DMS79 treated with DMSO at 0.1 percent for 48 hours (cell line): ENCODE data around the gene FCHO2.
"Not testable (repeated sequence)": the region's sequence is repeated elsewhere in the genome, so short reads cannot be mapped to it uniquely, and the experiment has no call there.

Experiments
- DNase-seq: peaks from one replicate; lab custom pipeline; 2025; lab: John Stamatoyannopoulos, UW

Gene FCHO2

DNA sequence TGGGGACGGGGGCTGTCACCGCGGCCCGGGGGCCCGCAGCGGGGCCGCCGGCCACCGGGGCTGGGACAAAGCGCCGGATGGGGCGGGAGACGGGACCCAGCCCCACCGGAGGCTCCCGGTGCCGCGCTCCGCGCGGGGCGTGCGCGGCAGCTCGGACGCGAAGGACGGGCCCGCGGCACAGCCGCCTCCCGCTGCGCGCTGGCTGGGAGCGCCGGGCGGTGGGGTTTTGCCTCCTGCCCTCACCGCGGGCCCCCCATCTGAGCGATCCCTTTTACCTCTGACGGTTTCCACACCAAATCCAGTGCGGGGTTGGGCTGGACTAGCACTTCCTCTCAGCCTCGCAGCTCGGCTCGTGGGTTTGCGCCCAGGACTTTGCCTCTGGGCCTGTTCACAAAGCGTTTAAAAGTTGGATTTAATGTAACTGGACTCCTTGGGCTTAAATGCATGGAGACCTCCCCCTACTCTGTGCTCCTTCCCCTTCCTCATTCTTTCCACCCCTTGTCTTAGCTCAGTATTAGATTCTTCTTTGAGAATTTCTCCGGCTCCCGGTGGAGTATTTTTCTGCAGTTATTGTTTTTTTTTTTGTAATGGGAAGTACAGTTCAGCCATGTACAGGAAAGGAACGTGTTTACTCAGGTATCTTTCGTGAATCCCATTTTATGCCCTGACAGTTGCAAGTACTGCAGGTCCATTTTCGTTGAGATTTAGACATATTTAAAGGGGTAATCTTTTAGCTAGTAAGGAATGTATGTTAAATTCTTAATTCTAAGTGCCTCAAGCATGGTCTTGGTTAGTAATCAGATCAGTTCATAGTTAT, 691 bp downstream of the FCHO2 start:
- peak; percentile 19 for DNase-seq

GRCh38 chr5:72957337-72957736, 1.5 kb downstream of the FCHO2 start:
- no peak for DNase-seq

DNA sequence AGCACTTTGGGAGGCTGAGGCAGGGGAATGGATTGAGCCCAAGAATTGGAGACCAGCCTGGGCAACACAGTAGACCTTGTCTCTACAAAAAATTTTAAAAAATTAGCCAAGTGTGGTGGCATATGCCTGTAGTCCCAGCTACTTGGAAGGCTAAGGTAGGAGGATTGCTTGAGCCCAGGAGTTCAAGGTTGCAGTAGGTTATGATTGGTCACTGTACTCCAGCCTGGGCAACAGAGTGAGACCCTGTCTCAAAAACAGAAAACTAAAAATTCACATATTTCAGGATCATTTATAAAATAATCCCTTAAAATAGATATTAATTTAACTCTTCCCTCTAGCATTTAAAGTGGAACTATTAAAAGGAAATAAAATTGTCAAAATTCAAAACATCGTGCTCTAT, 3.4 kb downstream of the FCHO2 start:
- DNase-seq: no peak

DNA sequence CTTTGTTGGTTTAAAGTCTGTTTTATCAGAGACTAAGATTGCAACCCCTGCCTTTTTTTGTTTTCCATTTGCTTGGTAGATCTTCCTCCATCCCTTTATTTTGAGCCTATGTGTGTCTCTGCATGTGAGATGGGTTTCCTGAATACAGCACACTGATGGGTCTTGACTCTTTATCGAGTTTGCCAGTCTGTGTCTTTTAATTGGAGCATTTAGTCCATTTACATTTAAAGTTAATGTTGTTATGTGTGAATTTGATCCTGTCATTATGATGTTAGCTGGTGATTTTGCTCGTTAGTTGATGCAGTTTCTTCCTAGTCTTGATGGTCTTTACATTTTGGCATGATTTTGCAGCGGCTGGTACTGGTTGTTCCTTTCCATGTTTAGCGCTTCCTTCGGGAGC, 18.6 kb downstream of the FCHO2 start:
- DNase-seq: not testable (repeated sequence)

GRCh38 chr5:72976810-72977209, 21.0 kb downstream of the FCHO2 start:
- DNase-seq: not testable (repeated sequence)

DNA sequence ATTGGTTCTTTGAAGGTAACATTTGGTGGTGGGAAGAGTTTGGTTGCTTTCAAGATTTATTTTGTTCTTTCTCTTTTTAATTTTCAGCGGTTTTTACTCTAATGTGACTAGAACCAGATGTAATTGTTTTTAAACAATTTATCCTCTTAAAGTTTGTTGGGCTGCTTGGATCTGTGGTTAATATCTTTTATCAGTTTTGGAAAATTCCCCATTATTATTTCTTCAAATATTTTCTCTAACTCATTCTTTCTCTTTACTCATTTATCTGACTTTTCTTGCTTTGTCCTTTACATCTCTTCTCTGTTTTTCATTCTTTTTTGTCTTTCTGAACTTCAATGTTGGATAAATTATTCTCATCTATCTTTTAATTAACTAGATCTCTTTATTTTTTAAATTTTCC, 29.9 kb downstream of the FCHO2 start:
- no peak for DNase-seq

GRCh38 chr5:72988769-72989168, 32.9 kb downstream of the FCHO2 start:
- DNase-seq: no peak

DNA sequence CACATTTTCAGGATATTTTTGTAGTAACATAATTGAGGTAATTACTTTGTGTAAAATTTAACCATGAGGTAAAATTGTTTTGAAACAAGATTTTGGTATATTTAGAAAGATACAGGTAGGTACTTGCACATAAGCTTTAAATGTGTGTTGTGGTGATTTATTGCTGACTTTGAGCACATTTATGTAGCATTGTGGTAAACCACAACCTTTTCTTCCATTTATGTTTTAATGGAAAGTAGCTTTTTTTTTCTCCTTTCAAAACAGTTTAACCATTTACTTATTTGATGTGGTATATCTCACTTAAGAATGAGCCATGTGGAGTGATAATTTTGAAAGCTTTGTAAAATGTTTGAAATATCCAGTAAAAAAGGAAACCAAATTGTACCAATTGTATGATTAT, 35.6 kb downstream of the FCHO2 start:
- DNase-seq: no peak

DNA sequence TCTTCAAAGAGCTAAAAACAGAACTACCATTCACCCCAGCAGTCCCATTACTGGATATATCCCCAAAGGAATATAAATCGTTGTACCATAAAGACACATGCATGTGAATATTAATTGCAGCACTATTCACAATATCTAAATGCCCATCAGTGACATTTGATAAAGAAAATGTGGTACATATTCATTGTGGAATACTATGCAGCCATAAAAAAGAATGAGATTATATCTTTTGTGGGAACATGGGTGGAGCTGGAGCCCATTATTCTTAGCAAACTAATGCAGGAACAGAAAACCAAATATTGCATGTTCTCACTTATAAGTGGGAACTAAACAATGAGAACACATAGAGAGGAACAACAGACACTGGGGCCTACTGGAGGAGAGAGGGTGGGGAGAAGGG, 38.7 kb downstream of the FCHO2 start:
- no peak for DNase-seq

DNA sequence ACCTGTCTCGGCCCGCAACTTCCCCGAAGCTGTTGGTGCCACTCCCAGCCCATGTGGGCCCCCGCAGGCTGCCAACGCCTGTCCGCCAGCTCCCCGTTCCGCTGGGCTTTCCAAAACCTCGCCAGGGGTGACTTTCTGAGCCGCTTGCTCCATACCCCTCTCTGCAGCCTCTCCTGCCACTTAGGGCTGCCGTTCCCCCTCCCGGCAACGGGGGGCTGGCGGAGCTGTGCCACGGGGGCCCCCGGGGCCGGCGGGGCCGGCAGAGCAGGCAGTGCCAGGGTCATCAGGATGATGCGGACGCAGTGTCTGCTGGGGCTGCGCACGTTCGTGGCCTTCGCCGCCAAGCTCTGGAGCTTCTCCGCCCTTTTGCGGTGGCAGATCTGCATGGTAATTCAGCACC, 40.8 kb downstream of the FCHO2 start:
- DNase-seq: no peak

- DNase-seq: no peak
Measured at GRCh38 chr5:72999916-73000315, 44.1 kb downstream of the FCHO2 start.

DNA sequence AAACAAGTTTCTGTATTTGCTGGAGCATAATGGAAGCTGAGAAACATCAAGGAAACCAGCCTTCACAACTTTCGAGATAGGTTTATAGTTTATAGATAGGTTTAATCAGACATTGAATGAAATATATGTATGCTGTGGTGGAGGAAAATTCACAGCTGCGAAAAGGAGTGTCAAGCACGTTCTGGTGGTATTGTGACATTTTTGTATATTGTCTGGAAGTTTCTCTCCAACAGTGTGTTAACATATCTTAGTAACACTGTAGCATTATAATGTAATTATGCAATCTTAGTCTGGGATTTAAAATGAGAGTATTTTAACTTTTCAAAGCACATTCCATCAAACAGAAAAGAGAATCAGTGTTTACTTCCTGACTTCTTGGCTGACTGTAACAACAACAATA, 50.0 kb downstream of the FCHO2 start:
- DNase-seq: no peak

GRCh38 chr5:73007051-73007450, 51.2 kb downstream of the FCHO2 start:
- no peak for DNase-seq

- DNase-seq: no peak
Measured at GRCh38 chr5:73008831-73009230, 53.0 kb downstream of the FCHO2 start.

- not testable (repeated sequence) for DNase-seq
Measured at GRCh38 chr5:73011612-73012011, 55.8 kb downstream of the FCHO2 start.

GRCh38 chr5:73018892-73019291, 63.1 kb downstream of the FCHO2 start:
- no peak for DNase-seq

DNA sequence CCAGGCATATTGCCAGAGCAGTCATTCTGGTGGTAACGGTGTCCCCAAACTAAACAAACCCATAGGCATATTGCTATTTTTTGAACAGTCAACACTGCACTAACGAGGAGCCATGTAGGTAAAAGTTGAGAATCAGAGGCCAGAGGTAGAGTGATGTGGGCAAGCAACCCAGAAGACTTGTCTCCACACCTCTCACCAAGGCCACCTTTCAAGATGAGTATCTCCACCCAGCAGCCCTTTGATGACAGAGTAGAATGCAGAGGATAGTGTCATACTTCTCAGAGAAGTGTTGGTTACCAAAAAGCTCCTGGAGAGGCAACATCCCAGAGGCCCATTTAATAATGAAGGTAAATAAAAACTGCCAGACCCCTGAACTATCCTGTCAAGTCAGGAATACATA, 63.9 kb downstream of the FCHO2 start:
- no peak for DNase-seq

- no peak for DNase-seq
Measured at GRCh38 chr5:73022471-73023169, 66.8 kb downstream of the FCHO2 start.

DNA sequence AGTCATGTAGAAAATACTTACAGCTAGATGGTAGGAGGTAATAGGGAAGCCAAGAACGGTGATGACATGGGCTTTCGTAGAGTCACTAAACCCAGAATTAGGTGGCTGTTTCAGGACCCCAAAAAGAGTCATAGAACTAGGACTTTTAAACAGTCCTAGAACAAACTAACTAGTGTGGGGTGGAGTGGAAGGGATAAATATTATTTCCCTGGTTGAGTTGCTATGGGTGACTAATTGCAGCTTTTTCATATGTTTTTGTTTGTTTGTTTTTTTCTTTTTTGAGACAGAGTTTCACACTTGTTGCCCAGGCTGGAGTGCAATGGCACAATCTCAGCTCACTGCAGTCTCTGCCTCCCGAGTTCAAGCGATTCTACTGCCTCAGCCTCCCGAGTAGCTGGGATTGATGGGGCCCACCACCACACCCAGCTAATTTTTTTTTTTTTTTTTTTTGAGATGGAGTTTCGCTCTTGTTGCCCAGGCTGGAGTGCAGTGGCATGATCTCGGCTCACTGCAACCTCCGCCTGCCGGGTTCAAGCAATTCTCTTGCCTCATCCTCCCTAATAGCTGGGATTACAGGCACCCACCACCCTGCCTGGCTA, 69.2 kb downstream of the FCHO2 start:
- not testable (repeated sequence) for DNase-seq

DNA sequence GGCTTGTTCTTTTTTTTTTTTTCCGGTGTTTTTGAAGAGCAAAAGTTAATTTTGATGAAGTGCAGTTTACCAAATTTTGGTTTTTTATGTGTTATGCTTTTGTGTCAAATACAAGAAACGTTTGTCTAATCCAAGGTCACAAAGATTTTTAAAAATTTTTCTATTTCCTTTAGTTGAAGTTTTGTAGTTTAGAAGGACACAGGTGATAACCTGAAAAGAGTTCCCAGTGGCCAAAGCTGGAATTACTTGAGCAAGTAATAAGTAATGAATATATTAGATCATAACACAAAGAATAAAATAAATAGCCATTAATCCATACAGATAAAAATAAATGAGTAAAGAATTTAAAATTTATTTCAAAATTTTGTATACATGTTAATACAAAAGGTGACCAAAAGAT, 71.5 kb downstream of the FCHO2 start:
- no peak for DNase-seq

DNA sequence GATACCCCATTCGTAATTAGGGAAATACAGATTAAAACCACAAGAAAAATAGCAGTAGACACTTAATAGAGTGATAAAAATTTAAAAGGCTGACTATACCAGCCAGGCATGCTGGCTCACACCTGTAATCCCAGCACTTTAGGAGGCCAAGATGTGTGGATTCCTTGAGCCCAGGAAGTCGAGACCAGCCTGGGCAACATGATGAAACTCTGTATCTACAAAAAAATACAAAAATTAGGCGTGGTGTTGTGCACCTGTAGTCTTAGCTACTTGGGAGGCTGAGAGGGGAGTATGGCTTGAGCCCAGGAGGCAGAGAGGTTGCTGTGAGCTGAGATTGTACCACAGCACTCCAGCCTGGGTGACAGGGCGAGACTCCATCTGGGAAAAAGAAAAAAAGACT, 72.0 kb downstream of the FCHO2 start:
- DNase-seq: no peak

GRCh38 chr5:73028991-73029595, 73.3 kb downstream of the FCHO2 start:
- no peak for DNase-seq

DNA sequence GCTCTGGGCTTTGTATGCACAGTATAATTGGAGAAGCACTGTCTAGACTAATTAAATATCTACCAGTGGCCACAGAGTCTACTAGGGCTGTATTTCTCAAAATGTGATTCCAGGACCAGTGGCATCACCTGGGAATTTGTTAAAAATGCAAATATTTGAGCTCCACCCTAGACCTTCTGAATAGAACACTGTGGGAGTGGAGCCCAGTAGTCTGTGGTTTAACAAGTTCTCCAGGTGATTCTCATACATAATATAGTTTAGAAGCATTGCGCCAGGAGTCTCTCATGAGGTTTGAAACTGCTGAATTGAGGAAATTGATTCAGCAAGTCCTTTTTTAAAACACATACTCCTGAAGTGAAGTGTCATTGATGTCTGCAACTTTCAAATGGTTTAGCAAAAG, 74.7 kb downstream of the FCHO2 start:
- no peak for DNase-seq
